ENCODE data around the gene ACADSB. TPM values are rescaled to one million over a fixed set of nuclear protein-coding genes. Genes with fewer than 3 reads are reported as not detected.

ACADSB gene
- total and polyA plus RNA-seq, 10 of the 15 experiments (the other 5 are each of a cell fraction or from before 2014, with no cell fraction given): 10.8 to 24.0 (median 15.0) TPM

GRCh38 chr10:123044391-123044790, 35.6 kb downstream of the ACADSB start (continued):
- TF ChIP-seq HSF1 (IDR thresholded peaks at IDR 0.05; ENCODE audit: low read depth, low read length): no peak
- no peak for TF ChIP-seq TBL1XR1 (IDR thresholded peaks at IDR 0.05; ENCODE audit: low read depth, low read length)
- no peak for TF ChIP-seq RFX5 (IDR thresholded peaks at IDR 0.05; ENCODE audit: low read depth, low read length)
- no peak for TF ChIP-seq REST (IDR thresholded peaks at IDR 0.05; ENCODE audit: low read depth, low read length)
- TF ChIP-seq ZNF207 (IDR thresholded peaks at IDR 0.05; ENCODE audit: borderline replicate concordance): no peak
- TF ChIP-seq ATF2 (IDR thresholded peaks at IDR 0.05; ENCODE audit: low read length): no peak
- no peak for TF ChIP-seq SMARCA5 (IDR thresholded peaks at IDR 0.05)
- no peak for TF ChIP-seq YY1 (IDR thresholded peaks at IDR 0.05; ENCODE audit: low read depth, low read length)
- no peak for TF ChIP-seq LARP7 (IDR thresholded peaks at IDR 0.05)
- no peak for TF ChIP-seq PKNOX1 (IDR thresholded peaks at IDR 0.05)
